Activated naive CD4-positive, alpha-beta T cell treated with anti-CD3 and anti-CD28 coated beads for 36 hours (primary cell): ENCODE measurements around the gene EEF1AKMT1. TPM values are rescaled to one million over a fixed set of nuclear protein-coding genes. Genes with fewer than 3 reads are reported as not detected.
"Not testable (repeated sequence)": the region's sequence is repeated elsewhere in the genome, so short reads cannot be mapped to it uniquely, and the experiment has no call there.

Experiments
- CTCF ChIA-PET: fragments of 350-600 bp; sonication (Branson Sonifier 250); formaldehyde crosslinking; loops from one replicate; lab custom pipeline; 2021; ENCODE audit warnings: antibody characterized with exemption; lab: Charles Lee
- DNase-seq: peaks from one replicate; pipeline ENCODE4 v3.0.0-alpha.2; 2020
- H3K27ac Mint-ChIP-seq: one replicate; pipeline ENCODE4 v1.8.0; 2021; ENCODE audit warnings: mild to moderate bottlenecking, mixed read lengths
- H3K27me3 Mint-ChIP-seq: one replicate; pipeline ENCODE4 v1.8.0; 2021; ENCODE audit warnings: low read depth, mixed read lengths
- H3K36me3 Mint-ChIP-seq: one replicate; pipeline ENCODE4 v1.8.0; 2021; ENCODE audit warnings: low read depth, mixed read lengths
- H3K4me1 Mint-ChIP-seq: one replicate; pipeline ENCODE4 v1.8.0; 2021; ENCODE audit warnings: low read depth, mixed read lengths
- H3K4me3 Mint-ChIP-seq: one replicate; pipeline ENCODE4 v1.8.0; 2021; ENCODE audit warnings: mild to moderate bottlenecking, moderate library complexity, mixed read lengths
- H3K9me3 Mint-ChIP-seq: one replicate; pipeline ENCODE4 v1.8.0; 2021; ENCODE audit warnings: mixed read lengths
- intact Hi-C: fragments of 100-400 bp; cut with micrococcal nuclease; formaldehyde crosslinking; loops from one replicate; pipeline ENCODE4 v1.15.1; 2023
- total RNA-seq, 2 experiments: library from RNA; stranded (reverse); gene quantifications; one replicate each; pipeline ENCODE4 v1.2.3, GENCODE V29; 2021

The EEF1AKMT1 gene
- total RNA-seq, 2 experiments from 2014 or later = 15.1 to 16.5 TPM

GRCh38 chr13:20685092-20685491, 88.7 kb downstream of the EEF1AKMT1 start:
- H3K27me3 Mint-ChIP-seq = no peaks in the 10 kb centered on the region
- no peak overlapping the region for H3K27ac Mint-ChIP-seq
- H3K9me3 Mint-ChIP-seq = no peaks in the 10 kb centered on the region
- peaks cover 1% of the 10 kb centered on the region for H3K36me3 Mint-ChIP-seq
- intact Hi-C loops = no loop called here
- H3K4me3 Mint-ChIP-seq = no peak overlapping the region
- CTCF ChIA-PET = interaction anchor here (0.7 kb wide), 1 partner anchor 28 kb away, joined by 3 read pairs; no protein-coding TSS in a partner anchor
- H3K4me1 Mint-ChIP-seq = no peaks in the 10 kb centered on the region
- DNase-seq = no peak

GRCh38 chr13:20684546-20684945, 89.2 kb downstream of the EEF1AKMT1 start:
- no peak overlapping the region for H3K4me3 Mint-ChIP-seq
- CTCF ChIA-PET = interaction anchor here (0.7 kb wide), 1 partner anchor 29 kb away, joined by 3 read pairs; no protein-coding TSS in a partner anchor
- intact Hi-C loops = no loop called here
- H3K9me3 Mint-ChIP-seq = no peaks in the 10 kb centered on the region
- DNase-seq = no peak
- H3K27ac Mint-ChIP-seq = no peak overlapping the region
- no peaks in the 10 kb centered on the region for H3K4me1 Mint-ChIP-seq
- peaks cover 4% of the 10 kb centered on the region for H3K36me3 Mint-ChIP-seq
- H3K27me3 Mint-ChIP-seq = no peaks in the 10 kb centered on the region

GRCh38 chr13:20684041-20684440, 89.7 kb downstream of the EEF1AKMT1 start:
- intact Hi-C loops = no loop called here
- Mint-ChIP-seq H3K4me3 (no peak overlapping the region), H3K27me3 (no peaks in the 10 kb centered on the region), H3K36me3 (peaks cover 4% of the 10 kb centered on the region), H3K27ac (no peak overlapping the region), H3K9me3 (no peaks in the 10 kb centered on the region), H3K4me1 (no peaks in the 10 kb centered on the region)
- CTCF ChIA-PET = interaction anchor here (1.2 kb wide), 1 partner anchor 22 kb away, joined by 3 read pairs; no protein-coding TSS in a partner anchor
- no peak for DNase-seq

GRCh38 chr13:20682061-20682460, 91.7 kb downstream of the EEF1AKMT1 start:
- H3K36me3 Mint-ChIP-seq = peaks cover 4% of the 10 kb centered on the region

GRCh38 chr13:20681481-20681880, 92.3 kb downstream of the EEF1AKMT1 start:
- H3K36me3 Mint-ChIP-seq, H3K4me3 Mint-ChIP-seq, H3K4me1 Mint-ChIP-seq, intact Hi-C loops, H3K27me3 Mint-ChIP-seq, DNase-seq, H3K9me3 Mint-ChIP-seq, H3K27ac Mint-ChIP-seq: not testable (repeated sequence)
- CTCF ChIA-PET = interaction anchor here (0.6 to 1.2 kb wide), 2 partner anchors 186 to 215 kb away, joined by 3 read pairs; no protein-coding TSS in a partner anchor

More at GRCh38 chr13:20682061-20682460, 91.7 kb downstream of the EEF1AKMT1 start:
- intact Hi-C loops = no loop called here
- Mint-ChIP-seq H3K27ac (no peak overlapping the region), H3K4me3 (no peak overlapping the region), H3K4me1 (no peaks in the 10 kb centered on the region), H3K27me3 (no peaks in the 10 kb centered on the region), H3K9me3 (no peaks in the 10 kb centered on the region)
- no peak for DNase-seq
- CTCF ChIA-PET = no interaction called here

GRCh38 chr13:20680416-20681080, 93.2 kb downstream of the EEF1AKMT1 start:
- peaks cover 7% of the 10 kb centered on the region for H3K36me3 Mint-ChIP-seq
- H3K27me3 Mint-ChIP-seq = no peaks in the 10 kb centered on the region
- no peak overlapping the region for H3K4me3 Mint-ChIP-seq
- no peaks in the 10 kb centered on the region for H3K9me3 Mint-ChIP-seq
- H3K4me1 Mint-ChIP-seq = no peaks in the 10 kb centered on the region
- H3K27ac Mint-ChIP-seq = no peak overlapping the region
- intact Hi-C loops = no loop called here
- CTCF ChIA-PET = interaction anchor here (1.2 kb wide), 1 partner anchor 185 kb away, joined by 3 read pairs; no protein-coding TSS in a partner anchor
- no peak for DNase-seq

GRCh38 chr13:20679879-20680278, 93.9 kb downstream of the EEF1AKMT1 start:
- Mint-ChIP-seq H3K4me3 (no peak overlapping the region), H3K9me3 (no peaks in the 10 kb centered on the region), H3K27me3 (no peaks in the 10 kb centered on the region), H3K4me1 (no peaks in the 10 kb centered on the region), H3K27ac (no peak overlapping the region), H3K36me3 (peaks cover 7% of the 10 kb centered on the region)
- no peak for DNase-seq
- CTCF ChIA-PET = no interaction called here
- intact Hi-C loops = no loop called here

Other genes starting within 250 kb of the EEF1AKMT1 start
- gene CRYL1, start 248.1 kb downstream of the EEF1AKMT1 start, total RNA-seq = 1 to 10 TPM; 8.9 to 9.3 TPM
- gene IFT88, start 206.8 kb downstream of the EEF1AKMT1 start, total RNA-seq = 1 to 10 TPM; 2.7 TPM
- under 1 TPM in 1 of 2 experiments, not detected in 1; 0.20 TPM for gene IL17D, start 70.3 kb downstream of the EEF1AKMT1 start, total RNA-seq
- 10 to 100 TPM; 20.4 to 21.2 TPM for gene XPO4, start 128.8 kb upstream of the EEF1AKMT1 start, total RNA-seq